Naive thymus-derived CD4-positive, alpha-beta T cell (primary cell): ENCODE results near the gene PLEKHM3. TPM values are rescaled to one million over a fixed set of nuclear protein-coding genes. Genes with fewer than 3 reads are reported as not detected.

Experiments used
- polyA plus RNA-seq, 2 donors: library from polyadenylated mRNA; unstranded; fragments of 300-500 nt; fragmentation: Illumina TruSeq; gene quantifications; one replicate each; pipeline ENCODE4 v1.2.3, GENCODE V29; 2021
- total RNA-seq, 6 experiments: library from RNA in 5 of 6; stranded (reverse) in 5 of 6; gene quantifications; 1 replicate in 5 of 6; 2 replicates in 1 of 6; pipeline ENCODE4 v1.2.3 and lab custom pipeline; 2021 to 2026

The PLEKHM3 gene
- total and polyA plus RNA-seq, 7 experiments from 2014 or later = 3.8 to 19.4 (median 13.8) TPM

Other genes with a start within 250 kb of the PLEKHM3 start
- gene CRYGD, start 99.0 kb upstream of the PLEKHM3 start, total RNA-seq = not detected
- gene CRYGD, start 99.0 kb upstream of the PLEKHM3 start, polyA plus RNA-seq = not detected
- not detected for gene CRYGC, start 104.3 kb upstream of the PLEKHM3 start, total RNA-seq
- gene CRYGC, start 104.3 kb upstream of the PLEKHM3 start, polyA plus RNA-seq = not detected
- gene CRYGB, start 120.6 kb upstream of the PLEKHM3 start, total RNA-seq = not detected
- gene CRYGB, start 120.6 kb upstream of the PLEKHM3 start, polyA plus RNA-seq = not detected
- gene CRYGA, start 138.1 kb upstream of the PLEKHM3 start, total RNA-seq = not detected
- gene CRYGA, start 138.1 kb upstream of the PLEKHM3 start, polyA plus RNA-seq = not detected
- not detected for gene C2orf80, start 164.5 kb upstream of the PLEKHM3 start, total RNA-seq
- gene C2orf80, start 164.5 kb upstream of the PLEKHM3 start, polyA plus RNA-seq = not detected
- gene IDH1, start 229.5 kb upstream of the PLEKHM3 start, total RNA-seq = 10 to 100 TPM in 4 of 5 experiments, 1 to 10 TPM in 1; 5.0 to 26.4 (median 20.4) TPM
- 1 to 10 TPM; 1.8 to 3.9 TPM for gene IDH1, start 229.5 kb upstream of the PLEKHM3 start, polyA plus RNA-seq
- 10 to 100 TPM; 33.4 to 52.3 (median 39.1) TPM for gene PIKFYVE, start 240.7 kb upstream of the PLEKHM3 start, total RNA-seq
- 1 to 10 TPM; 5.9 to 8.4 TPM for gene PIKFYVE, start 240.7 kb upstream of the PLEKHM3 start, polyA plus RNA-seq